DOHH2 (cell line): Measurements from ENCODE around the gene BCOR.

ENCODE experiments used
- H3F3A ChIP-seq: fragments of 200-600 bp; sonication (generic), shearing (Covaris generic); 2 replicates; pipeline ENCODE4 v1.6.0; 2016; ENCODE audit warnings: antibody characterized with exemption, mild to moderate bottlenecking; ENCODE audit not compliant: control insufficient read depth, insufficient read depth
- H3K27ac ChIP-seq: fragments of 200-600 bp; sonication (generic); 2 replicates; pipeline ENCODE4 v1.5.1; 2014; ENCODE audit warnings: low read depth, mild to moderate bottlenecking, low read length, moderate library complexity
- H3K27me3 ChIP-seq: fragments of 200-600 bp; sonication (generic); 2 replicates; pipeline ENCODE4 v1.6.1; 2014; ENCODE audit warnings: mild to moderate bottlenecking, low read length, mixed read lengths; ENCODE audit not compliant: control insufficient read depth
- H3K36me3 ChIP-seq: fragments of 200-600 bp; sonication (generic); 2 replicates; pipeline ENCODE4 v1.6.1; 2014; ENCODE audit warnings: mild to moderate bottlenecking, low read length, moderate library complexity, mixed read lengths; ENCODE audit not compliant: control insufficient read depth
- H3K4me1 ChIP-seq: fragments of 200-600 bp; sonication (generic); 2 replicates; pipeline ENCODE4 v1.6.1; 2014; ENCODE audit warnings: mild to moderate bottlenecking, low read length, mixed read lengths; ENCODE audit not compliant: control insufficient read depth
- H3K4me2 ChIP-seq: fragments of 200-600 bp; sonication (generic); 2 replicates; pipeline ENCODE4 v1.6.0; 2014; ENCODE audit warnings: mild to moderate bottlenecking, low read length, moderate library complexity
- H3K4me3 ChIP-seq: fragments of 200-600 bp; sonication (generic); 2 replicates; pipeline ENCODE4 v1.5.1; 2014; ENCODE audit warnings: mild to moderate bottlenecking, low read length, mixed read lengths
- H3K79me2 ChIP-seq: fragments of 200-600 bp; sonication (generic); 2 replicates; pipeline ENCODE4 v1.6.1; 2014; ENCODE audit warnings: mild to moderate bottlenecking, low read length, mixed read lengths; ENCODE audit not compliant: control insufficient read depth
- H3K9me2 ChIP-seq: fragments of 200-600 bp; sonication (generic); replicated peaks from 2 replicates; pipeline ENCODE4 v1.6.1; 2014; ENCODE audit warnings: mild to moderate bottlenecking, low read length, mixed read lengths; ENCODE audit not compliant: control insufficient read depth
- H3K9me3 ChIP-seq: fragments of 200-600 bp; sonication (generic); 2 replicates; pipeline ENCODE4 v1.6.1; 2014; ENCODE audit warnings: antibody characterized with exemption, low read length, mixed read lengths; ENCODE audit not compliant: control insufficient read depth, insufficient read depth
- H4K20me1 ChIP-seq: fragments of 200-600 bp; sonication (generic); 2 replicates; pipeline ENCODE4 v1.6.0; 2014; ENCODE audit warnings: low read depth, mild to moderate bottlenecking, antibody characterized with exemption, low read length, moderate library complexity; ENCODE audit not compliant: control insufficient read depth, insufficient read depth
- EZH2phosphoT487 ChIP-seq: fragments of 200-600 bp; sonication (generic); IDR thresholded peaks from 2 replicates; pipeline ENCODE4 v1.6.1; 2017; ENCODE audit warnings: borderline replicate concordance, mild to moderate bottlenecking, antibody characterized with exemption, low read length, moderate library complexity, mixed read lengths
- TF ChIP-seq, protein P1 (sequence below): fragments of 200-600 bp; sonication (generic); IDR thresholded peaks from one replicate; pipeline ENCODE4 v1.5.1; 2014; ENCODE audit warnings: antibody characterized with exemption, mild to moderate bottlenecking, low read depth, low read length; ENCODE audit not compliant: poor library complexity, severe bottlenecking

BCOR gene

DNA sequence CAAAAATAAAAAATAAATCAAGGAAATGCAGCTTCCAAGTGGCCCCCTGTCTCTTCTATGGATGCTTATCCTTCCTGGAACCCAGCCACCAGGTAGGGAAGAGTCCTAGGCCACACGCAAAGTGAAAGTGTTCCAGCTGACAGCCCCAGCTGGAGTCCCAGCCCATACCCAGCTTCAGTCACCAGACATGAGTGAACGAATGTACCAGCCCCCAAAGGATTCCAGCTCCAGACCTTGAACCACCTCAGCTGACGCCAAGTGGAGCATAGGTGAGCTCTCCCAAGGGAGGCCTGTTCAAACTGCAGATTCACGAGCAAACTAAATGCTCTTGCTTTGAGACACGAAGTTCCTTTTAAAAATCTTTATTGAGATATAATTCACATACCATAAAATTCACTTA is 62.0 kb downstream of the BCOR start:
- H3K27ac ChIP-seq = no peak overlapping the region
- H3K9me2 ChIP-seq = no peaks in the 10 kb centered on the region
- H3K36me3 ChIP-seq = no peaks in the 10 kb centered on the region
- no peaks in the 10 kb centered on the region for H4K20me1 ChIP-seq
- TF ChIP-seq, protein P1, sequence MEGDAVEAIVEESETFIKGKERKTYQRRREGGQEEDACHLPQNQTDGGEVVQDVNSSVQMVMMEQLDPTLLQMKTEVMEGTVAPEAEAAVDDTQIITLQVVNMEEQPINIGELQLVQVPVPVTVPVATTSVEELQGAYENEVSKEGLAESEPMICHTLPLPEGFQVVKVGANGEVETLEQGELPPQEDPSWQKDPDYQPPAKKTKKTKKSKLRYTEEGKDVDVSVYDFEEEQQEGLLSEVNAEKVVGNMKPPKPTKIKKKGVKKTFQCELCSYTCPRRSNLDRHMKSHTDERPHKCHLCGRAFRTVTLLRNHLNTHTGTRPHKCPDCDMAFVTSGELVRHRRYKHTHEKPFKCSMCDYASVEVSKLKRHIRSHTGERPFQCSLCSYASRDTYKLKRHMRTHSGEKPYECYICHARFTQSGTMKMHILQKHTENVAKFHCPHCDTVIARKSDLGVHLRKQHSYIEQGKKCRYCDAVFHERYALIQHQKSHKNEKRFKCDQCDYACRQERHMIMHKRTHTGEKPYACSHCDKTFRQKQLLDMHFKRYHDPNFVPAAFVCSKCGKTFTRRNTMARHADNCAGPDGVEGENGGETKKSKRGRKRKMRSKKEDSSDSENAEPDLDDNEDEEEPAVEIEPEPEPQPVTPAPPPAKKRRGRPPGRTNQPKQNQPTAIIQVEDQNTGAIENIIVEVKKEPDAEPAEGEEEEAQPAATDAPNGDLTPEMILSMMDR = no peak
- no peak for TF ChIP-seq EZH2phosphoT487
- no peaks in the 10 kb centered on the region for H3K79me2 ChIP-seq
- no peaks in the 10 kb centered on the region for H3K9me3 ChIP-seq
- no peak overlapping the region for H3K4me2 ChIP-seq
- H3F3A ChIP-seq = no peaks in the 10 kb centered on the region
- H3K4me3 ChIP-seq = no peak overlapping the region
- peaks cover 14% of the 10 kb centered on the region for H3K4me1 ChIP-seq
- H3K27me3 ChIP-seq = no peaks in the 10 kb centered on the region

DNA sequence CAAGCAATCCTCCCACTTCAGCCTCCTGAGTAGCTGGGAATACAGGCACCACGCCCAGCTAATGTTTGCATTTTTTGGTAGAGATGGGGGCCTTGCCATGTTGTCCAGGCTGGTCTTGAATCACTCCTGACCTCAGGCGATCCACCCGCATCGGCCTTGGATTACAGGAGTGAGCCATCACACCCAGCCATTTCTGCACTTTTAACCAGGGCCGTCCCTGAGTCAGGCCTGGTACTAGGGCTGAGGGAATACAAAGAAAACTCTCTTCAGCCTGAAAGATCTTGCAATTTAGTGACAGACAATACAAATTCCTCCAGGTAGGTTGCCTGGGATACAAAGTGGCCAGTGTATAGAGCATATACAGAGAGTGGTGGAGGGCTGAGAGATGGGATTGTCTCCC is 65.8 kb downstream of the BCOR start:
- Histone ChIP-seq H3K27me3 (no peaks in the 10 kb centered on the region), H4K20me1 (no peaks in the 10 kb centered on the region), H3K4me2 (no peak overlapping the region), H3K4me3 (no peak overlapping the region), H3F3A (no peaks in the 10 kb centered on the region), H3K36me3 (no peaks in the 10 kb centered on the region), H3K9me2 (no peaks in the 10 kb centered on the region), H3K79me2 (no peaks in the 10 kb centered on the region), H3K4me1 (no peaks in the 10 kb centered on the region), H3K9me3 (no peaks in the 10 kb centered on the region), H3K27ac (no peak overlapping the region)
- TF ChIP-seq, protein P1 = no peak
- no peak for TF ChIP-seq EZH2phosphoT487

DNA sequence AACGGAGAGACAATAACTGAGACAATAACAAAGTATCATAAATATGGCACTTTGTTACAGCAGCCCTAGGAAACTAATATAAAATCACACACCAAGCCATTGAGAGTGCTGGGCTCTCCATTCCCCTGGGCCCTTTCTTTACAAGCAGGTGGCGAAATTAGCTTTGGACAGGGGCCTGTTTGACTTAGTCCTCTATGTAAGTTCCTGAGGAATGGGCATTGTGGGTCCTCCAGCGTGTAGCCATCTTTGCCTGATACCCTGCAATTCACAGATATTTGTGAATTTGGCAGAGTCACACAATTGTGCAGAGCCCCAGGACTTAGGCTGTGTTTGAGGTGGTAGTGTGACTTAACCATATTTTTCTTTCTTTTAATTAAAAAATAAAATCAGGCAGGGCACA is 67.6 kb downstream of the BCOR start:
- H4K20me1 ChIP-seq = no peaks in the 10 kb centered on the region
- TF ChIP-seq EZH2phosphoT487 = no peak
- TF ChIP-seq, protein P1 = no peak
- H3K9me2 ChIP-seq = no peaks in the 10 kb centered on the region
- no peak overlapping the region for H3K4me3 ChIP-seq
- H3K27me3 ChIP-seq = no peaks in the 10 kb centered on the region
- H3K4me2 ChIP-seq = no peak overlapping the region
- H3K27ac ChIP-seq = no peak overlapping the region
- H3K4me1 ChIP-seq = no peaks in the 10 kb centered on the region
- H3F3A ChIP-seq = no peaks in the 10 kb centered on the region
- no peaks in the 10 kb centered on the region for H3K36me3 ChIP-seq
- H3K79me2 ChIP-seq = no peaks in the 10 kb centered on the region
- no peaks in the 10 kb centered on the region for H3K9me3 ChIP-seq

DNA sequence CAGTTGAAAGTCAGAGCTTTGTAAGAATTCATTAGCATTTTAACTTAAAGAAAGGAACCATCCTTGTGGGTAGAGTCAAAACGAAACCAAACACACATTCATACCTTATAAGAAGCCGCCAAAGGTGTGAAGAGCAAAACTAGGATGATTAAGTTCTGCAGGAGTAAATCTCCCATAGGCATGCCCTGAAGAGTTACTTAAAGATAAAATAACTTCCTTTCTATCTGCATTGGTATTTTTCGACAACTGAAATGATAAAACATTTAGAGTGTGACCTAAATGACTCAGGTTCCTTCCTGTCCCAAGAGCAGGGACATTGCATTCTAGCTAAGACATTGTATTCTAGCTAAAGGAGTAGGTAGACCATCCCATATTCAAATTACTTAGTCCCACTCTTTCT is 75.3 kb downstream of the BCOR start:
- H3K36me3 ChIP-seq = no peaks in the 10 kb centered on the region
- H3K4me1 ChIP-seq = no peaks in the 10 kb centered on the region
- no peaks in the 10 kb centered on the region for H3K79me2 ChIP-seq
- no peak overlapping the region for H3K27ac ChIP-seq
- no peak overlapping the region for H3K4me3 ChIP-seq
- H3F3A ChIP-seq = no peaks in the 10 kb centered on the region
- H3K9me2 ChIP-seq = no peaks in the 10 kb centered on the region
- TF ChIP-seq, protein P1 = no peak
- no peak for TF ChIP-seq EZH2phosphoT487
- no peaks in the 10 kb centered on the region for H3K27me3 ChIP-seq
- no peak overlapping the region for H3K4me2 ChIP-seq
- no peaks in the 10 kb centered on the region for H3K9me3 ChIP-seq
- H4K20me1 ChIP-seq = no peaks in the 10 kb centered on the region
